Activated T-cell treated with anti-CD3 and anti-CD28 coated beads for 4 hours (primary cell): ENCODE measurements around the gene PRDX4.
A peak's percentile ranks its signal among the peaks of the same experiment; 100 is the strongest.
"Not testable (repeated sequence)": the region's sequence is repeated elsewhere in the genome, so short reads cannot be mapped to it uniquely, and the experiment has no call there.

Source experiments
- DNase-seq: peaks from one replicate; pipeline ENCODE4 v3.0.0-alpha.2; 2020

Gene PRDX4

GRCh38 chrX:23676486-23676885 lies 9.2 kb downstream of the PRDX4 start:
- DNase-seq = not testable (repeated sequence)

GRCh38 chrX:23692166-23692565 lies 24.9 kb downstream of the PRDX4 start:
- no peak for DNase-seq

GRCh38 chrX:23694606-23695005 lies 27.3 kb downstream of the PRDX4 start:
- DNase-seq = peak; percentile 11

GRCh38 chrX:23699636-23700194 lies 32.4 kb downstream of the PRDX4 start:
- no peak for DNase-seq

- DNase-seq = no peak
Observed at GRCh38 chrX:23704673-23705206, 37.4 kb downstream of the PRDX4 start.

- no peak for DNase-seq
Observed at GRCh38 chrX:23705235-23705634, 37.9 kb downstream of the PRDX4 start.

- no peak for DNase-seq
Observed at GRCh38 chrX:23720117-23720677, 52.9 kb downstream of the PRDX4 start.

GRCh38 chrX:23726191-23726590 lies 58.9 kb downstream of the PRDX4 start:
- DNase-seq = no peak

GRCh38 chrX:23727206-23727605 lies 59.9 kb downstream of the PRDX4 start:
- no peak for DNase-seq

- no peak for DNase-seq
Observed at GRCh38 chrX:23729214-23729613, 61.9 kb downstream of the PRDX4 start.

- DNase-seq = no peak
Observed at GRCh38 chrX:23731951-23732350, 64.7 kb downstream of the PRDX4 start.

- DNase-seq = no peak
Observed at GRCh38 chrX:23732704-23733103, 65.4 kb downstream of the PRDX4 start.
